H9 (cell line): ENCODE data around the gene ATP6AP1. TPM values are rescaled to one million over a fixed set of nuclear protein-coding genes. Genes with fewer than 3 reads are reported as not detected.

ENCODE experiments used
- DNase-seq: peaks from one replicate; pipeline ENCODE4 v3.0.0-alpha.2; 2017
- H2AFZ ChIP-seq: one replicate; pipeline ENCODE4 v1.6.1; 2013; ENCODE audit warnings: mild to moderate bottlenecking, low read length, control low read depth, moderate library complexity
- H2AK5ac ChIP-seq: 2 replicates; pipeline ENCODE4 v1.6.1; 2013; ENCODE audit warnings: low read length, control low read depth, mixed read lengths; ENCODE audit not compliant: insufficient read length
- H2BK120ac ChIP-seq: one replicate; pipeline ENCODE4 v1.6.1; 2013; ENCODE audit warnings: low read depth, mild to moderate bottlenecking, low read length, control low read depth, inconsistent platforms; ENCODE audit not compliant: poor library complexity, severe bottlenecking
- H2BK12ac ChIP-seq: 2 replicates; pipeline ENCODE4 v1.6.1; 2013; ENCODE audit warnings: low read length, control low read depth, mixed read lengths, low read depth; ENCODE audit not compliant: insufficient read length
- H2BK15ac ChIP-seq: 2 replicates; pipeline ENCODE4 v1.6.1; 2013; ENCODE audit warnings: low read depth, low read length, control low read depth
- H2BK20ac ChIP-seq: one replicate; pipeline ENCODE4 v1.6.1; 2013; ENCODE audit warnings: low read depth, mild to moderate bottlenecking, low read length, control low read depth, inconsistent platforms; ENCODE audit not compliant: poor library complexity, severe bottlenecking
- H2BK5ac ChIP-seq: 2 replicates; pipeline ENCODE4 v1.6.1; 2013; ENCODE audit warnings: low read length, control low read depth, mixed read lengths; ENCODE audit not compliant: insufficient read length
- H3K14ac ChIP-seq: 2 replicates; pipeline ENCODE4 v1.6.1; 2013; ENCODE audit warnings: low read length, control low read depth; ENCODE audit not compliant: insufficient read depth
- H3K18ac ChIP-seq: 2 replicates; pipeline ENCODE4 v1.6.1; 2013; ENCODE audit warnings: low read depth, mild to moderate bottlenecking, mixed read lengths, low read length, control low read depth; ENCODE audit not compliant: insufficient read length
- H3K23ac ChIP-seq: 2 replicates; pipeline ENCODE4 v1.6.1; 2013; ENCODE audit warnings: low read length, control low read depth, mixed read lengths, low read depth; ENCODE audit not compliant: insufficient read length
- H3K23me2 ChIP-seq: 2 replicates; pipeline ENCODE4 v1.6.1; 2013; ENCODE audit warnings: low read depth, mild to moderate bottlenecking, mixed read lengths, low read length, control low read depth; ENCODE audit not compliant: insufficient read length, poor library complexity, severe bottlenecking
- H3K27ac ChIP-seq: 2 replicates; pipeline ENCODE4 v1.5.1; 2013; ENCODE audit warnings: low read length, control low read depth, mixed read lengths, low read depth; ENCODE audit not compliant: insufficient read length
- H3K27me3 ChIP-seq: 2 replicates; pipeline ENCODE4 v1.6.1; 2013; ENCODE audit warnings: low read length, control low read depth, inconsistent platforms; ENCODE audit not compliant: insufficient read depth
- H3K4ac ChIP-seq: 2 replicates; pipeline ENCODE4 v1.6.1; 2013; ENCODE audit warnings: low read depth, mild to moderate bottlenecking, control low read depth, inconsistent platforms, low read length, moderate library complexity
- H3K4me1 ChIP-seq: 2 replicates; pipeline ENCODE4 v1.6.1; 2013; ENCODE audit warnings: low read length, control low read depth, inconsistent platforms; ENCODE audit not compliant: insufficient read depth
- H3K4me2 ChIP-seq: 2 replicates; pipeline ENCODE4 v1.6.1; 2013; ENCODE audit warnings: low read length, control low read depth, mixed read lengths; ENCODE audit not compliant: insufficient read length, insufficient read depth
- H3K56ac ChIP-seq: 2 replicates; pipeline ENCODE4 v1.6.1; 2013; ENCODE audit warnings: low read depth, mild to moderate bottlenecking, mixed read lengths, low read length, control low read depth; ENCODE audit not compliant: insufficient read length
- H3K79me1 ChIP-seq: 2 replicates; pipeline ENCODE4 v1.6.1; 2013; ENCODE audit warnings: low read depth, mild to moderate bottlenecking, moderate library complexity, low read length, control low read depth, inconsistent platforms; ENCODE audit not compliant: insufficient read depth, poor library complexity, severe bottlenecking
- H3K79me2 ChIP-seq: 2 replicates; pipeline ENCODE4 v1.6.1; 2013; ENCODE audit warnings: low read length, control low read depth, inconsistent platforms; ENCODE audit not compliant: insufficient read depth
- H3K9ac ChIP-seq: 2 replicates; pipeline ENCODE4 v1.6.1; 2013; ENCODE audit warnings: low read length, control low read depth, mixed read lengths; ENCODE audit not compliant: insufficient read length; ENCODE audit errors: extremely low read depth
- H3K9me3 ChIP-seq: one replicate; pipeline ENCODE4 v1.6.1; 2013; ENCODE audit warnings: low read depth, low read length, inconsistent platforms; ENCODE audit not compliant: control insufficient read depth
- H3T11ph ChIP-seq: one replicate; pipeline ENCODE4 v1.6.1; 2013; ENCODE audit warnings: mild to moderate bottlenecking, low read length, control low read depth, inconsistent platforms
- H4K20me1 ChIP-seq: one replicate; pipeline ENCODE4 v1.6.1; 2013; ENCODE audit not compliant: control insufficient read depth, insufficient read length, insufficient read depth
- H4K5ac ChIP-seq: 2 replicates; pipeline ENCODE4 v1.6.1; 2013; ENCODE audit warnings: low read depth, mild to moderate bottlenecking, mixed read lengths, low read length, control low read depth; ENCODE audit not compliant: insufficient read length
- H4K8ac ChIP-seq: replicated peaks from 2 replicates; pipeline ENCODE4 v1.6.1; 2013; ENCODE audit warnings: low read length, control low read depth, mixed read lengths, low read depth; ENCODE audit not compliant: insufficient read length
- H4K91ac ChIP-seq: 2 replicates; pipeline ENCODE4 v1.6.1; 2013; ENCODE audit warnings: low read depth, mild to moderate bottlenecking, moderate library complexity, mixed read lengths, low read length, control low read depth; ENCODE audit not compliant: insufficient read length
- H3K27ac Mint-ChIP-seq, 3 experiments: 2 replicates in 2 of 3; 3 replicates in 1 of 3; pipeline ENCODE4 v1.8.0; 2020 to 2021; ENCODE audit warnings: mixed read lengths in 3 of 3, mild to moderate bottlenecking in 1 of 3, moderate library complexity in 1 of 3
- H3K27me3 Mint-ChIP-seq: 2 replicates; pipeline ENCODE4 v1.8.0; 2021; ENCODE audit warnings: low read depth, mild to moderate bottlenecking, moderate library complexity, mixed read lengths
- H3K36me3 Mint-ChIP-seq, 3 experiments: 2 replicates in 2 of 3; 3 replicates in 1 of 3; pipeline ENCODE4 v1.8.0; 2020 to 2021; ENCODE audit warnings: low read depth in 3 of 3, mixed read lengths in 3 of 3; ENCODE audit not compliant: insufficient read depth in 1 of 3
- H3K4me1 Mint-ChIP-seq, 2 experiments: 2 replicates each; pipeline ENCODE4 v1.8.0; 2020; ENCODE audit warnings: mixed read lengths in 2 of 2
- H3K4me3 Mint-ChIP-seq, 2 experiments: 2 replicates in 1 of 2; 3 replicates in 1 of 2; pipeline ENCODE4 v1.8.0; 2020 to 2021; ENCODE audit warnings: mild to moderate bottlenecking in 2 of 2, mixed read lengths in 2 of 2, moderate library complexity in 1 of 2
- H3K9me3 Mint-ChIP-seq, 2 experiments: 2 replicates in 1 of 2; 3 replicates in 1 of 2; pipeline ENCODE4 v1.8.0; 2020; ENCODE audit warnings: mild to moderate bottlenecking in 2 of 2, mixed read lengths in 2 of 2, moderate library complexity in 1 of 2
- WGBS: extraction: QIAGEN DNeasy Blood & Tissue Kit; methylation state at CpG from one replicate; pipeline ENCODE4 v1.1.7; 2013; ENCODE audit warnings: missing lambda C conversion rate, low lambda C conversion rate, mixed read lengths; ENCODE audit not compliant: insufficient read length; ENCODE audit errors: extremely low coverage; 5-methylcytosine and 5-hydroxymethylcytosine counted together
- total RNA-seq: library from RNA; stranded (reverse); gene quantifications from 2 replicates; pipeline ENCODE4 v1.2.1, GENCODE V29; 2021
- TF ChIP-seq, protein P1 (sequence below): fragments of 200-600 bp; sonication (generic); conservative IDR thresholded peaks from 3 replicates; pipeline ENCODE4 v1.8.0; 2021; ENCODE audit warnings: antibody characterized with exemption, mild to moderate bottlenecking

The ATP6AP1 gene
- total RNA-seq, 1 experiment from 2014 or later, result 45.6 TPM

DNA sequence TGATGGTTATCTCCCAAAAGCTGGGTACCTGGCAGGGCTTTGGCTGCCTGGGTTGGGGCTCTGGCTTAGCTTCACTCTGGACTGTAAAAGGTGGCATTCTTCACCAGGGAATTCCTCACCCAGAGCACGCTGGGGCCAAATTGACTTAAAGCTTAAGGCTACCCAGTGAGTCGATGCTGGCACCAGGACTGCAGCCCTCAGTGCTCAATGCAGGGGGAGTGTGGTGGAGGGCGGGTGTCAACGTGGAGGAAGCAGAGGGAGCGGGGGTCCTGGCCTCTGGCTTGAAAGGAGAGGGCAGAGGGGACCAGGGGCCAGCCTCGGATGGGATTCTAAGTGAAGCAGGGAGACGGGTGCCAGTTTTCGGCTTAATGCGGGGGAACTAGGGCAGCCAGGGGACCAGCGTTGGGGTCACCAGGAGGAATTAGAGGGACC lies 15.0 kb downstream of the ATP6AP1 start:
- no peak overlapping the region for H2AFZ ChIP-seq
- peaks cover 31 to 72% (median 63%) of the 10 kb centered on the region in 3 experiments for H3K36me3 Mint-ChIP-seq
- H3K9me3 ChIP-seq, result peaks cover 28% of the 10 kb centered on the region
- no peak overlapping the region for H3K56ac ChIP-seq
- no peak overlapping the region for H2BK15ac ChIP-seq
- H3K4me1 Mint-ChIP-seq, result peaks cover 3 to 5% of the 10 kb centered on the region in 2 experiments; a peak in 2 of 4 replicates
- H3K9ac ChIP-seq, result no peak overlapping the region
- no peak overlapping the region for H2AK5ac ChIP-seq
- no peak overlapping the region for H3K4ac ChIP-seq
- no peak overlapping the region for H4K8ac ChIP-seq
- no peak overlapping the region for H2BK20ac ChIP-seq
- H4K20me1 ChIP-seq, result no peaks in the 10 kb centered on the region
- no peak overlapping the region for H3T11ph ChIP-seq
- H3K23me2 ChIP-seq, result peaks cover 2% of the 10 kb centered on the region
- TF ChIP-seq, protein P1, sequence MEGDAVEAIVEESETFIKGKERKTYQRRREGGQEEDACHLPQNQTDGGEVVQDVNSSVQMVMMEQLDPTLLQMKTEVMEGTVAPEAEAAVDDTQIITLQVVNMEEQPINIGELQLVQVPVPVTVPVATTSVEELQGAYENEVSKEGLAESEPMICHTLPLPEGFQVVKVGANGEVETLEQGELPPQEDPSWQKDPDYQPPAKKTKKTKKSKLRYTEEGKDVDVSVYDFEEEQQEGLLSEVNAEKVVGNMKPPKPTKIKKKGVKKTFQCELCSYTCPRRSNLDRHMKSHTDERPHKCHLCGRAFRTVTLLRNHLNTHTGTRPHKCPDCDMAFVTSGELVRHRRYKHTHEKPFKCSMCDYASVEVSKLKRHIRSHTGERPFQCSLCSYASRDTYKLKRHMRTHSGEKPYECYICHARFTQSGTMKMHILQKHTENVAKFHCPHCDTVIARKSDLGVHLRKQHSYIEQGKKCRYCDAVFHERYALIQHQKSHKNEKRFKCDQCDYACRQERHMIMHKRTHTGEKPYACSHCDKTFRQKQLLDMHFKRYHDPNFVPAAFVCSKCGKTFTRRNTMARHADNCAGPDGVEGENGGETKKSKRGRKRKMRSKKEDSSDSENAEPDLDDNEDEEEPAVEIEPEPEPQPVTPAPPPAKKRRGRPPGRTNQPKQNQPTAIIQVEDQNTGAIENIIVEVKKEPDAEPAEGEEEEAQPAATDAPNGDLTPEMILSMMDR, result no peak
- H3K79me1 ChIP-seq, result no peaks in the 10 kb centered on the region
- H3K18ac ChIP-seq, result no peak overlapping the region
- peak overlapping the region in 1 of 3 experiments; percentile 57; a peak in 3 of 7 replicates for H3K27ac Mint-ChIP-seq
- no peak overlapping the region for H3K27ac ChIP-seq
- peak overlapping the region; percentile 37 for H3K4me2 ChIP-seq
- no peak overlapping the region for H4K5ac ChIP-seq
- H2BK5ac ChIP-seq, result no peak overlapping the region
- no peak overlapping the region for H3K23ac ChIP-seq
- H3K4me1 ChIP-seq, result no peaks in the 10 kb centered on the region
- H3K79me2 ChIP-seq, result no peaks in the 10 kb centered on the region
- H3K27me3 Mint-ChIP-seq, result no peaks in the 10 kb centered on the region; the same call in none of the 2 replicates
- H3K9me3 Mint-ChIP-seq, result peaks cover 66 to 80% of the 10 kb centered on the region in 2 experiments
- no peak overlapping the region for H2BK12ac ChIP-seq
- peak overlapping the region; percentile 66 to 82 for H3K4me3 Mint-ChIP-seq
- WGBS, result no CpG with 5 or more reads among the region's 10 CpGs
- H2BK120ac ChIP-seq, result no peak overlapping the region
- no peak for DNase-seq
- H4K91ac ChIP-seq, result no peak overlapping the region
- H3K27me3 ChIP-seq, result no peaks in the 10 kb centered on the region
- no peak overlapping the region for H3K14ac ChIP-seq
